Thyroid gland (tissue), 4 donors: ENCODE results near the gene EGFR. TPM values are rescaled to one million over a fixed set of nuclear protein-coding genes. Genes with fewer than 3 reads are reported as not detected.

Experiments used
- DNase-seq, 2 donors: peaks; one replicate each; pipeline ENCODE4 v3.0.0-alpha.2; 2019
- H3K27ac ChIP-seq, 3 donors: fragments of 200-600 bp; sonication (generic); 1 replicate in 2 of 3; 2 replicates in 1 of 3; pipeline ENCODE4 v1.5.1; 2016 to 2019; ENCODE audit warnings: mild to moderate bottlenecking in 1 of 3, moderate library complexity in 1 of 3
- H3K27me3 ChIP-seq: fragments of 200-600 bp; sonication (generic); one replicate; pipeline ENCODE4 v1.5.1; 2019
- H3K36me3 ChIP-seq, 2 donors: fragments of 200-600 bp; sonication (generic); one replicate each; pipeline ENCODE4 v1.5.1; 2016 to 2019
- H3K4me1 ChIP-seq, 2 donors: fragments of 200-600 bp; sonication (generic); one replicate each; pipeline ENCODE4 v1.5.1; 2017 to 2019
- H3K4me3 ChIP-seq, 3 donors: fragments of 200-600 bp; sonication (generic); replicated peaks in 1 of 3; 1 replicate in 2 of 3; 2 replicates in 1 of 3; pipeline ENCODE4 v1.5.1; 2016; ENCODE audit warnings: mild to moderate bottlenecking in 1 of 3
- H3K9me3 ChIP-seq: fragments of 200-600 bp; sonication (generic); one replicate; pipeline ENCODE4 v1.5.1; 2017
- POLR2A ChIP-seq, 2 donors: fragments of 450-650 bp; IDR thresholded peaks; one replicate each; pipeline ENCODE4 v1.6.1; 2017; ENCODE audit warnings: antibody characterized with exemption in 2 of 2, mild to moderate bottlenecking in 2 of 2, moderate library complexity in 1 of 2
- WGBS, 2 donors: methylation state at CpG; one replicate each; pipeline ENCODE4 v1.1.5; 2017; 5-methylcytosine and 5-hydroxymethylcytosine counted together
- intact Hi-C: fragments of 100-400 bp; cut with DNase I; formaldehyde crosslinking; loops from one replicate; pipeline ENCODE4 v1.15.1; 2023
- total RNA-seq, 4 donors: library from RNA; depleted of rRNA; stranded (reverse); fragments of >200 nt; gene quantifications; one replicate each; pipeline ENCODE4 v1.2.3, GENCODE V29; 2016
- TF ChIP-seq, protein P1 (sequence below), 6 experiments: fragments of 200-600 bp in 3 of 6; fragments of 450-650 bp in 3 of 6; sonication (generic) in 3 of 6; IDR thresholded peaks; one replicate each; pipeline ENCODE4 v1.5.1; 2016 to 2019; ENCODE audit warnings: antibody characterized with exemption in 6 of 6, mild to moderate bottlenecking in 2 of 6, inconsistent platforms in 1 of 6, moderate library complexity in 1 of 6

The EGFR gene
- total RNA-seq, 4 donors from 2014 or later: 57.5 to 96.2 (median 84.7) TPM

DNA sequence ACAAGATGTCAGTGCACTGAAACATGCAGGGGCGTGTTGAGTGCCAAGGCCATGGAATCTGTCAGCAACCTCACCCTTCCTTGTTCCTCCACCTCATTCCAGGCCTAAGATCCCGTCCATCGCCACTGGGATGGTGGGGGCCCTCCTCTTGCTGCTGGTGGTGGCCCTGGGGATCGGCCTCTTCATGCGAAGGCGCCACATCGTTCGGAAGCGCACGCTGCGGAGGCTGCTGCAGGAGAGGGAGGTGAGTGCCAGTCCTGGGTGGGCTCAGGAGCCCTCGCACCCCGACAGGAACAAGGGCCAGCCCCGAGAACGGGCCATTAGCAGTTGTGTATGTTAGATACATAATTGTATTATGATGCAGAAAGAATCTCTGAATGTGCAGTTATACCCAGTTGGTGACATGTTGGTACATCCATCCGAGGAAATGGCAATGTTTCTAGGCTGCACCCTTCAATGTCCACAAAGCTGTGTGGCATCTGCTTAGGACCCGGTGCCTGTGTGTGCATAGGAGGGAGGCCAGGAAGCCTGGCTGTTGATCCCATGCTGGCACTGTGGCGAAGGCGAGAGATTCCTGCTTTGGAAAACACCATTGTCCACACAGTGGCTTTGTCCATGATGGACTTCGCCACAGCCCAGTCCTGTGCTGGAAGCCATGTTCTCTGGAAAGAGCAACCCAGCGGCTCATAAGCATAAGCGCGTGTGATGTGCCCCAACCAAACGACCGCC is 154.2 kb downstream of the EGFR start:
- no peak overlapping the region for H3K27ac ChIP-seq
- H3K27me3 ChIP-seq: no peaks in the 10 kb centered on the region
- H3K36me3 ChIP-seq: peaks cover 30 to 40% of the 10 kb centered on the region in 2 donors
- intact Hi-C loops: no loop called here
- peaks cover 35% of the 10 kb centered on the region in 2 donors for H3K4me1 ChIP-seq
- 96 to 97% methylated on average over 21 to 25 of the region's 25 CpGs for WGBS, 2 donors
- no peak overlapping the region for H3K4me3 ChIP-seq
- TF ChIP-seq, protein P1, sequence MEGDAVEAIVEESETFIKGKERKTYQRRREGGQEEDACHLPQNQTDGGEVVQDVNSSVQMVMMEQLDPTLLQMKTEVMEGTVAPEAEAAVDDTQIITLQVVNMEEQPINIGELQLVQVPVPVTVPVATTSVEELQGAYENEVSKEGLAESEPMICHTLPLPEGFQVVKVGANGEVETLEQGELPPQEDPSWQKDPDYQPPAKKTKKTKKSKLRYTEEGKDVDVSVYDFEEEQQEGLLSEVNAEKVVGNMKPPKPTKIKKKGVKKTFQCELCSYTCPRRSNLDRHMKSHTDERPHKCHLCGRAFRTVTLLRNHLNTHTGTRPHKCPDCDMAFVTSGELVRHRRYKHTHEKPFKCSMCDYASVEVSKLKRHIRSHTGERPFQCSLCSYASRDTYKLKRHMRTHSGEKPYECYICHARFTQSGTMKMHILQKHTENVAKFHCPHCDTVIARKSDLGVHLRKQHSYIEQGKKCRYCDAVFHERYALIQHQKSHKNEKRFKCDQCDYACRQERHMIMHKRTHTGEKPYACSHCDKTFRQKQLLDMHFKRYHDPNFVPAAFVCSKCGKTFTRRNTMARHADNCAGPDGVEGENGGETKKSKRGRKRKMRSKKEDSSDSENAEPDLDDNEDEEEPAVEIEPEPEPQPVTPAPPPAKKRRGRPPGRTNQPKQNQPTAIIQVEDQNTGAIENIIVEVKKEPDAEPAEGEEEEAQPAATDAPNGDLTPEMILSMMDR (IDR thresholded peaks at IDR 0.05): no peak
- no peak for TF ChIP-seq POLR2A (IDR thresholded peaks at IDR 0.05)
- DNase-seq: no peak
- H3K9me3 ChIP-seq: no peaks in the 10 kb centered on the region

DNA sequence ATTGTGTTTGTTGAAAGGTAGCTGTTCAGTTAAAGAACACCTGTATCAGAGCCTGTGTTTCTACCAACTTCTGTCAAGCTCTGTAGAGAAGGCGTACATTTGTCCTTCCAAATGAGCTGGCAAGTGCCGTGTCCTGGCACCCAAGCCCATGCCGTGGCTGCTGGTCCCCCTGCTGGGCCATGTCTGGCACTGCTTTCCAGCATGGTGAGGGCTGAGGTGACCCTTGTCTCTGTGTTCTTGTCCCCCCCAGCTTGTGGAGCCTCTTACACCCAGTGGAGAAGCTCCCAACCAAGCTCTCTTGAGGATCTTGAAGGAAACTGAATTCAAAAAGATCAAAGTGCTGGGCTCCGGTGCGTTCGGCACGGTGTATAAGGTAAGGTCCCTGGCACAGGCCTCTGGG is 154.9 kb downstream of the EGFR start:
- no peak for DNase-seq
- peak overlapping the region in 1 of 3 donors; percentile 5 for H3K27ac ChIP-seq
- H3K27me3 ChIP-seq: no peaks in the 10 kb centered on the region
- H3K4me1 ChIP-seq: peaks cover 41 to 42% of the 10 kb centered on the region in 2 donors
- no peak overlapping the region for H3K4me3 ChIP-seq
- H3K36me3 ChIP-seq: peaks cover 30 to 40% of the 10 kb centered on the region in 2 donors
- no peaks in the 10 kb centered on the region for H3K9me3 ChIP-seq
- intact Hi-C loops: no loop called here
- TF ChIP-seq, protein P1 (IDR thresholded peaks at IDR 0.05): no peak
- TF ChIP-seq POLR2A (IDR thresholded peaks at IDR 0.05): no peak
- 95 to 98% methylated on average over 7 of the region's 7 CpGs for WGBS, 2 donors

DNA sequence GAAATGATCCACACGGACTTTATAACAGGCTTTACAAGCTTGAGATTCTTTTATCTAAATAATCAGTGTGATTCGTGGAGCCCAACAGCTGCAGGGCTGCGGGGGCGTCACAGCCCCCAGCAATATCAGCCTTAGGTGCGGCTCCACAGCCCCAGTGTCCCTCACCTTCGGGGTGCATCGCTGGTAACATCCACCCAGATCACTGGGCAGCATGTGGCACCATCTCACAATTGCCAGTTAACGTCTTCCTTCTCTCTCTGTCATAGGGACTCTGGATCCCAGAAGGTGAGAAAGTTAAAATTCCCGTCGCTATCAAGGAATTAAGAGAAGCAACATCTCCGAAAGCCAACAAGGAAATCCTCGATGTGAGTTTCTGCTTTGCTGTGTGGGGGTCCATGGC is 155.6 kb downstream of the EGFR start:
- H3K9me3 ChIP-seq: no peaks in the 10 kb centered on the region
- DNase-seq: no peak
- TF ChIP-seq, protein P1 (IDR thresholded peaks at IDR 0.05): no peak
- TF ChIP-seq POLR2A (IDR thresholded peaks at IDR 0.05): no peak
- WGBS, 2 donors: 90 to 96% methylated on average over 12 of the region's 12 CpGs
- H3K36me3 ChIP-seq: peaks cover 30 to 36% of the 10 kb centered on the region in 2 donors
- no peaks in the 10 kb centered on the region for H3K27me3 ChIP-seq
- H3K27ac ChIP-seq: peak overlapping the region in 2 of 3 donors; percentile 5 to 42
- intact Hi-C loops: no loop called here
- H3K4me1 ChIP-seq: peaks cover 43 to 45% of the 10 kb centered on the region in 2 donors
- no peak overlapping the region for H3K4me3 ChIP-seq

- H3K27ac ChIP-seq: peak overlapping the region; percentile 24 to 73 (median 42)
- H3K9me3 ChIP-seq: no peaks in the 10 kb centered on the region
- H3K27me3 ChIP-seq: no peaks in the 10 kb centered on the region
- DNase-seq: peak; percentile 79 to 84
- H3K4me3 ChIP-seq: no peak overlapping the region
- intact Hi-C loops: no loop called here
- H3K36me3 ChIP-seq: peaks cover 30 to 35% of the 10 kb centered on the region in 2 donors
- TF ChIP-seq POLR2A (IDR thresholded peaks at IDR 0.05): no peak
- TF ChIP-seq, protein P1 (IDR thresholded peaks at IDR 0.05): no peak
- 14 to 34% methylated on average over 1 of the region's 1 CpG for WGBS, 2 donors
- peaks cover 43 to 45% of the 10 kb centered on the region in 2 donors for H3K4me1 ChIP-seq
Measured at GRCh38 chr7:55174856-55175255, 156.0 kb downstream of the EGFR start.

- WGBS, 2 donors: 81 to 97% methylated on average over 7 of the region's 7 CpGs
- peak overlapping the region; percentile 66 to 79 (median 67) for H3K27ac ChIP-seq
- intact Hi-C loops: no loop called here
- no peak for DNase-seq
- no peaks in the 10 kb centered on the region for H3K27me3 ChIP-seq
- no peaks in the 10 kb centered on the region for H3K9me3 ChIP-seq
- H3K4me3 ChIP-seq: no peak overlapping the region
- H3K4me1 ChIP-seq: peaks cover 43 to 45% of the 10 kb centered on the region in 2 donors
- no peak for TF ChIP-seq POLR2A (IDR thresholded peaks at IDR 0.05)
- TF ChIP-seq, protein P1 (IDR thresholded peaks at IDR 0.05): no peak
- peaks cover 21 to 33% of the 10 kb centered on the region in 2 donors for H3K36me3 ChIP-seq
Measured at GRCh38 chr7:55177068-55177530, 158.3 kb downstream of the EGFR start.
